ENCODE data around the gene CYCS. TPM values are rescaled to one million over a fixed set of nuclear protein-coding genes. Genes with fewer than 3 reads are reported as not detected.

Gene CYCS
- total and polyA plus RNA-seq, 2 donors (not counting 1 experiment from before 2014, with no cell fraction given) = 46.7 to 51.3 TPM

DNA sequence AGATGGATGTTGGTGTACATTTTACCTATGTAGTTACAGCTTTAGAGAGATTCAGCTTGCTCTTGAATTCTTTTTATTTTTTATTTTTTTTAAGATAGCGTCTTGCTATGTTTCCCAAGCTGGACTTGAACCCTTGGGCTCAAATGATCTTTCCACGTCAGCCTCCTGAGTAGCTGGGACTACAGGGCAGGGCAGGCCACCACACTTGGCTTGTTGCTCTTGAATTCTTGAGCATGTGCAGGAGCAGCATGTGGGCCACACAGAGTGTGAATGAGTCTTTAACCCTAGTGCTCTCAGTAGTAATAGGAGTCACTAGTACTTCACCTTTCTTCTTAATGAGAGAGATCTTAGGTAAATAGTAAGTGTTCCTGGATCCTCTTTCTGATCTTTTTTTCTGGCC is 26.7 kb upstream of the CYCS start:
- CTCF ChIA-PET = interaction anchor here (3.1 kb wide), 1 partner anchor 9 kb away, joined by 13 read pairs; no protein-coding TSS in a partner anchor
- H3K9me3 ChIP-seq (ENCODE audit: control extremely low read depth in 1 of 3, control insufficient read depth in 2 of 3, insufficient read depth in 1 of 3, low read length in 2 of 3) = no peaks in the 10 kb centered on the region
- no peaks in the 10 kb centered on the region for H3K4me1 ChIP-seq (ENCODE audit: control insufficient read depth in 2 of 2, insufficient read depth in 2 of 2, low read length in 2 of 2)
- H3K4me3 ChIP-seq (ENCODE audit: control extremely low read depth in 1 of 5, extremely low read depth in 1 of 5, insufficient read depth in 1 of 5, low read depth in 2 of 5, low read length in 4 of 5) = no peak overlapping the region
- H3K4me3 Mint-ChIP-seq = no peak overlapping the region
- H3K27me3 Mint-ChIP-seq = no peaks in the 10 kb centered on the region
- H3K27me3 ChIP-seq (replicated peaks in 1 of 4; ENCODE audit: control extremely low read depth in 1 of 4, control insufficient read depth in 3 of 4, insufficient read depth in 4 of 4, low read length in 3 of 4) = no peaks in the 10 kb centered on the region
- H3K27ac ChIP-seq (ENCODE audit: low read length in 2 of 2) = no peak overlapping the region
- TF ChIP-seq, protein P1, sequence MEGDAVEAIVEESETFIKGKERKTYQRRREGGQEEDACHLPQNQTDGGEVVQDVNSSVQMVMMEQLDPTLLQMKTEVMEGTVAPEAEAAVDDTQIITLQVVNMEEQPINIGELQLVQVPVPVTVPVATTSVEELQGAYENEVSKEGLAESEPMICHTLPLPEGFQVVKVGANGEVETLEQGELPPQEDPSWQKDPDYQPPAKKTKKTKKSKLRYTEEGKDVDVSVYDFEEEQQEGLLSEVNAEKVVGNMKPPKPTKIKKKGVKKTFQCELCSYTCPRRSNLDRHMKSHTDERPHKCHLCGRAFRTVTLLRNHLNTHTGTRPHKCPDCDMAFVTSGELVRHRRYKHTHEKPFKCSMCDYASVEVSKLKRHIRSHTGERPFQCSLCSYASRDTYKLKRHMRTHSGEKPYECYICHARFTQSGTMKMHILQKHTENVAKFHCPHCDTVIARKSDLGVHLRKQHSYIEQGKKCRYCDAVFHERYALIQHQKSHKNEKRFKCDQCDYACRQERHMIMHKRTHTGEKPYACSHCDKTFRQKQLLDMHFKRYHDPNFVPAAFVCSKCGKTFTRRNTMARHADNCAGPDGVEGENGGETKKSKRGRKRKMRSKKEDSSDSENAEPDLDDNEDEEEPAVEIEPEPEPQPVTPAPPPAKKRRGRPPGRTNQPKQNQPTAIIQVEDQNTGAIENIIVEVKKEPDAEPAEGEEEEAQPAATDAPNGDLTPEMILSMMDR (IDR thresholded peaks at IDR 0.05) = no peak
- TF ChIP-seq EZH2 (IDR thresholded peaks at IDR 0.05; ENCODE audit: borderline replicate concordance, insufficient read depth, low read depth, low read length, poor library complexity, severe bottlenecking) = no peak
- H3K36me3 ChIP-seq (replicated peaks in 1 of 2; ENCODE audit: control extremely low read depth in 1 of 2, control insufficient read depth in 1 of 2, extremely low read depth in 1 of 2, insufficient read depth in 2 of 2, low read length in 1 of 2) = peaks cover 4 to 50% of the 10 kb centered on the region in 2 experiments
- no peak for ATAC-seq (ENCODE audit: low read depth)
- no peak overlapping the region for H3K27ac Mint-ChIP-seq
- no peaks in the 10 kb centered on the region for H4K20me1 ChIP-seq (ENCODE audit: control insufficient read depth, insufficient read depth, low read length, poor library complexity, severe bottlenecking)
- WGBS (ENCODE audit: insufficient coverage) = 96% methylated on average over 2 of the region's 2 CpGs
- H3K4me2 ChIP-seq (replicated peaks; ENCODE audit: low read depth, low read length, poor library complexity, severe bottlenecking) = no peak overlapping the region
- POLR2A ChIA-PET = no interaction called here
- H3K9ac ChIP-seq (ENCODE audit: low read length) = no peak overlapping the region
- H3K4me1 Mint-ChIP-seq = no peaks in the 10 kb centered on the region
- no peaks in the 10 kb centered on the region for H3K9me3 Mint-ChIP-seq (ENCODE audit: insufficient read depth)
- no peak for DNase-seq
- intact Hi-C loops (cut with micrococcal nuclease) = no loop called here
- H3K79me2 ChIP-seq (ENCODE audit: control insufficient read depth, insufficient read depth, low read length) = no peaks in the 10 kb centered on the region
- no peak overlapping the region for H2AFZ ChIP-seq (ENCODE audit: insufficient read depth, low read depth, low read length, poor library complexity, severe bottlenecking)

DNA sequence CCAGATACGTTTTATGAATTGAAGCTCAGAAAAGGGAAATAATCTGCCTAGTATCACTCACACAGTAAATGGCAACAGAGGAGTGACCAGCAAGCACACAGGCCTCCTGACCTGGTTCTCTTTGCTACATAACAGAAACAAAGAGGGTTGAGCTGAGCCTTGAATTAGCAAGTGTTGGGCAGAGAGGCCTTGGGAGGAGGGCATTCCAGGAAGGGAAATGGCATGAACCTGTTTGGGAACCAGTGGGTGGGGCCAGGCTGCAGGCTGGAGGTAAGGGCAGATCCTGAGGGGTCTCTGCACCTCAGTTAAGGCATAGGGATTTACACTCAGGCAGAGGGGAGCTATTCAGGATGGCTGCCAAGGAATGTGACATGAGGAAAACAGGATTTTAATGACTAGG is 24.8 kb upstream of the CYCS start:
- no peak for DNase-seq

More for the DNA sequence above, 24.8 kb upstream of the CYCS start:
- no peaks in the 10 kb centered on the region for H3K27me3 Mint-ChIP-seq
- Histone ChIP-seq H3K9ac (ENCODE audit: low read length) (no peak overlapping the region), H3K79me2 (ENCODE audit: control insufficient read depth, insufficient read depth, low read length) (no peaks in the 10 kb centered on the region), H3K27ac (ENCODE audit: low read length in 2 of 2) (no peak overlapping the region), H4K20me1 (ENCODE audit: control insufficient read depth, insufficient read depth, low read length, poor library complexity, severe bottlenecking) (no peaks in the 10 kb centered on the region), H2AFZ (ENCODE audit: insufficient read depth, low read depth, low read length, poor library complexity, severe bottlenecking) (no peak overlapping the region), H3K27me3 (replicated peaks in 1 of 4; ENCODE audit: control extremely low read depth in 1 of 4, control insufficient read depth in 3 of 4, insufficient read depth in 4 of 4, low read length in 3 of 4) (no peaks in the 10 kb centered on the region), H3K4me1 (ENCODE audit: control insufficient read depth in 2 of 2, insufficient read depth in 2 of 2, low read length in 2 of 2) (no peaks in the 10 kb centered on the region), H3K9me3 (ENCODE audit: control extremely low read depth in 1 of 3, control insufficient read depth in 2 of 3, insufficient read depth in 1 of 3, low read length in 2 of 3) (no peaks in the 10 kb centered on the region), H3K4me3 (ENCODE audit: control extremely low read depth in 1 of 5, extremely low read depth in 1 of 5, insufficient read depth in 1 of 5, low read depth in 2 of 5, low read length in 4 of 5) (no peak overlapping the region), H3K36me3 (replicated peaks in 1 of 2; ENCODE audit: control extremely low read depth in 1 of 2, control insufficient read depth in 1 of 2, extremely low read depth in 1 of 2, insufficient read depth in 2 of 2, low read length in 1 of 2) (peaks cover 4 to 48% of the 10 kb centered on the region in 2 experiments), H3K4me2 (replicated peaks; ENCODE audit: low read depth, low read length, poor library complexity, severe bottlenecking) (no peak overlapping the region)
- no peak overlapping the region for H3K4me3 Mint-ChIP-seq
- ChIA-PET CTCF (interaction anchor here (3.1 kb wide), 1 partner anchor 11 kb away, joined by 13 read pairs; no protein-coding TSS in a partner anchor), POLR2A (no interaction called here)
- no peak overlapping the region for H3K27ac Mint-ChIP-seq
- TF ChIP-seq, protein P1 (IDR thresholded peaks at IDR 0.05) = no peak
- no peak for TF ChIP-seq EZH2 (IDR thresholded peaks at IDR 0.05; ENCODE audit: borderline replicate concordance, insufficient read depth, low read depth, low read length, poor library complexity, severe bottlenecking)
- no peaks in the 10 kb centered on the region for H3K4me1 Mint-ChIP-seq
- WGBS (ENCODE audit: insufficient coverage) = 100% methylated on average over 1 of the region's 1 CpG
- intact Hi-C loops (cut with micrococcal nuclease) = no loop called here
- no peak for ATAC-seq (ENCODE audit: low read depth)
- no peaks in the 10 kb centered on the region for H3K9me3 Mint-ChIP-seq (ENCODE audit: insufficient read depth)
